IPS-18c (cell line): ENCODE results near the gene AK8.
"Not testable (repeated sequence)": the region's sequence is repeated elsewhere in the genome, so short reads cannot be mapped to it uniquely, and the experiment has no call there.

ENCODE experiments used
- H3K4me3 ChIP-seq: 2 replicates; pipeline ENCODE4 v1.7.0; 2013; ENCODE audit warnings: low read depth, mild to moderate bottlenecking, low read length, moderate library complexity; ENCODE audit not compliant: insufficient read depth
- H3K9me3 ChIP-seq: one replicate; pipeline ENCODE4 v1.6.1; 2013; ENCODE audit warnings: mild to moderate bottlenecking, low read length, moderate library complexity; ENCODE audit not compliant: control insufficient read depth, insufficient read depth

Gene AK8

DNA sequence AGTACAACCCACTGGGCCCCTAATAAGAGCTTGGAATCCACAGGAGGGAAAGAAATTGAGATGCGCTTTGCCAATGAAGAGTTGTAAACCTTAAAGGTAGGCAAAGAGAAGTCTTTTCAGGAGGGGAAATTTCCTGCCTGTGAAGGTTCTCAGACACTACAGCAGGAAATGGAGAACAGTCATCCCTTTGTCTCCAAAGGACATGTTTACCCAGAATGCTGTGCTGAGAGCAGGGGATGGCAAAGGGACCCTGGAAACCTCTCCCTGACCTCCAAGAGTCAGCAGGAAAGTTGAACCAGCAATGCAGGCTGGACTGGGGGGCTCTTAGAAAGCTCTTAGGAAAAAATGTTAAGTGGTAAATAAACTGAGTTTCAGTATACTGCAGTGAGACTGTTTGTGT, 103.2 kb downstream of the AK8 start:
- Histone ChIP-seq H3K9me3 (no peaks in the 10 kb centered on the region), H3K4me3 (no peak overlapping the region)

DNA sequence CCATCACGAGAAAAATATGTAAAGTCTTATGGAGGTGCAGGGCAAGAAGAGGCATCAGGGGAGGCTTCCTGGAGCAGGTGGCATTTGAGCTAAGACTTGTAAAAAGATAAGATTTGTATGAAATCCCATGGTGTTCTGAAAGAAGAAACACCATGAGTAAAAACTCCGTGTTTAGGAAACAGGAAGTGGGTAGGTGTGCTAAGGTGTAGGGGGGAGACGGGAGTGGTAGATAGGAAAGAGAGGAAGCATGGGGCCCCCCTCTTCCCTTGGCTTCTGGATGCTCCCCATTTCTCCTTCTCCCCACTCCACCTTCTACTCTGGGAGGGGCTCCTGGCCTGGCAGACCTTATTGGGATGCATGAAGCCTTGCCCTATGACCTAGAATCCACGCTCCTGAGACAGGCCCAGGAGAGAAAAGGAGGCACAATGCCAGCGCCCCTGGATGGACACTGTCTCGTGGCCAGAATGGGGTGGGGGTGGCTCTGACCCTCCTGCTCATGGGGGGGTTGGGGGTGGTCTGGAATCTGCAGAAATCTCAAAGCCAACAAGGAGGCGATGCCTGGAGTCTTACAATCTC, 104.2 kb downstream of the AK8 start:
- Histone ChIP-seq H3K9me3 (no peaks in the 10 kb centered on the region), H3K4me3 (no peak overlapping the region)

- no peaks in the 10 kb centered on the region for H3K9me3 ChIP-seq
- no peak overlapping the region for H3K4me3 ChIP-seq
These were observed 105.0 kb downstream of the AK8 start for GRCh38 chr9:132773093-132773492.

GRCh38 chr9:132771752-132772151, 106.3 kb downstream of the AK8 start:
- not testable (repeated sequence) for H3K9me3 ChIP-seq, H3K4me3 ChIP-seq

DNA sequence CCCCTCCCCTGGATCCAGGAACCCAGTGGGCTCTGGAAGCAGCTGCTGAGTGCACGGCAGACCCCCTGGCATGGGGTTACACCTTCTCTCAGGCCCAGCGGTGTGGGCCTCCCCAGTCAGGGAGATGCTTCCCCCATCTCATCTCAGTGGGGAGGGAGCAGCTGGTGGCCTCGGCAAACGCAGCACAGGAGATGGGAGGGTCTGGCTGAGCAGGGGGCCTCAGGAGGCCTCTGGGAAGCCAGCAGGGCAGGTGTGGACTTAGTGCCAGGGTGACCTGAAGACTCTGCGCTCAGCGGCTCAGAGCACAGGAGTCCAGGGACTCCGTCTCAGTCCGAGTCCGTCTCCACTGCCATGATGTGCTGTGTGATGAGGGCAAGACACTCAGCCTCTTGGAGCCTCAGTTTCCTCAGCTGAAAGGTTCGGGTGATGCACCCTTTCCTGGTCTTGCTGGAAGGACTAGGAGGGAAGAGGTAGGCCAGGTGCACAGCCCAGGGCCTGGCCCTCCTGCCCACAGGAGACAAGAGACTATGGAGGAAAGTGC, 107.2 kb downstream of the AK8 start:
- Histone ChIP-seq H3K4me3 (peak overlapping the region; percentile 79; the same call in 1 of the 2 replicates), H3K9me3 (no peaks in the 10 kb centered on the region)

DNA sequence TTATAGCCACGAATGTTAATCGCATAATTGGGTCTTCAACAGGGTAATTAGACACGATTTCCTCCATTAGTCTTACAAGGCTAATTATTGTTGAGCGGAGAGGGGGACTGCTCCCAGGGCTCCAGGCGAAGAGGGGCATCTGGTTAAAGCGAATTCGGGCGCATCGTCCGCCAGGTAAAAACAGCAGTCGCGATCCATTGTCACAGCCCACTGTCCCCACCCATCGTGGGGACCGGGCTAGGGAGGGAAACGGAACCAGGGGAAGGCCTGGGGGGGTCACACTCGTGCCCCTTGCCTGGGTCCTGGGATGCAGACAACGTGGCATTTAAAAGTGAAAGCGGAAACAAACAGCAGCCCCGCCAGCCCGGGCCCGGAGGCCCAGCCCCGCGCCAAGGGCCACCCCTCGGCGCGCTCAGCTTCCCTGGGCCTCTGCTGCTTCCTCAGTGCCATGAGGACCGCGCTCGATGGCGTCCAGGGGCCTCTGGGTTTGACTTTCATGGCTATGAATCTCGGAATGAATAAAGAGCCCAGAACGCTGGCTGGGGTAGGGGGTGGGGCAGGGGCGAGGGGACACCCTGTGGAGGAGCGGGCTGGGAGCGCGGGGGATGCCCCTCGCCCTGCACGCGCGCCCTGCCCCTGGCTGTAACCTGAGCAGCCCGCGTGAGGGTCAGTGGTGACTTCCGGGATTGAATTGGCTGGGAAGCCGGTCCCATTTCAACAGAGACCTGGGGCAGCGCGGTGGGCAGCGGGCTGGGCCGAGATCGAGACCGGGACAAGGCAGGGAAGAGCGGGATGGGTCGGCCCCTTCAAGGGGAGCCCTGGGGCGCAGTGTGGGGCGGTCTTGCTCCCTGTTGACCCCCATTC, 107.9 kb downstream of the AK8 start:
- Histone ChIP-seq H3K4me3 (peak overlapping the region; percentile 79), H3K9me3 (no peaks in the 10 kb centered on the region)

GRCh38 chr9:132768932-132769905, 108.9 kb downstream of the AK8 start:
- H3K4me3 ChIP-seq = peak overlapping the region; percentile 79
- no peaks in the 10 kb centered on the region for H3K9me3 ChIP-seq

DNA sequence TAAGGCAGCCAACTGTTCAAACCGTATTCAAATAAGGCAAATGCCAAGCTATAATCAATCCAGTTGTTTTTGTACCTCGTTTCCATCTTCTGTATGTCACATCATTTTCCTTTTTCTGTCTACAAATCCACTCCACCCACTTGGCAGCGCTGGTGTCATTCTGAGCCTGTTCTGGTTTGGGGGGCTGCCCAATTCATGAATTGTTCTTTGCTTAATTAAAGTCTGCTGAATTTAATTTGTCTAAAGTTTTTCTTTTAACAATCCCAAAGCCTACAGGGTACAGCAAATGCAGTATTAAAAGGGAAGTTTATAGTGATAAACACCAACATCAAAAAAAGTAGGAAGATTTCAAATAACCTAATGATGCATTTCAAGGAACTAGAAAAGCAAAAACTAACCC, 114.5 kb downstream of the AK8 start:
- no peaks in the 10 kb centered on the region for H3K9me3 ChIP-seq

DNA sequence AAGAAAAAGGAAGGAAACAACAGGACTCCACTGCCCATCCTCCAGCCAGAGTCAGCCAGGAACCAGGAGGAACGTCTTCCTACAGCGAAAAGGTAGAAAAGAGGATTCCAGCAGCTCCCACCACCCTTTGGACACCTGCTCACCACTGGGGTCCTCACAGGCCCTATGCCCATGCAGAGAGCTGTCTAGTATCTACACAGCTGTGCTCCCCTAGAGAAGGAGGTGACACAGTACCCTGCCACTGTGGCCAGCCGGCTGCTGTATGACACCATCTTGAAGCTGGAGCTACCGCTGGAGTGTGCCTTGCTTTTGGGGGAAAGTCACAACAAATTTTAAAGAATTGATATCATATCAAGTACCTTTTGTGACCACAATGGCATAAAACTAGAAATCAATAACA, 115.2 kb downstream of the AK8 start:
- Histone ChIP-seq H3K4me3 (no peak overlapping the region), H3K9me3 (no peaks in the 10 kb centered on the region)

More for the DNA sequence above, 114.5 kb downstream of the AK8 start:
- no peak overlapping the region for H3K4me3 ChIP-seq

GRCh38 chr9:132761602-132762001, 116.5 kb downstream of the AK8 start:
- no peak overlapping the region for H3K4me3 ChIP-seq

DNA sequence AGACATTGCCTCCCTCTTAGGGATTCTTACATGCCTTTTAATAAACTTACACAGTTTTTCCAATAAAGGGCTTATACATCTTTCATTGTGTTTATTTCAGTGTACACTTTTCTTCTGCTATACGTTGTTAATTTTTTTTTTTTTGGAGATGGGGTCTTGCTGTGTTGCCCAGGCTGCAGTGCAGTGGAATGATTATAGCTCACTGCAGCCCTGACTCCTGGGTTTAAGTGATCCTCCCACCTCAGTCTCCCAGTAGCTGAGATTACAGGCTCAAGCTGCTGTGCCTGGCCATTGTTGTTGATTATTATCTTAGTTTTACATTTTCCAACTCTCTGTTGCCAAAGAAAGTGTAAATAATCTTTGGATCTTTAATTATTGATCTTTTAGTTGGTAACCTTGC, 118.0 kb downstream of the AK8 start:
- Histone ChIP-seq H3K9me3 (no peaks in the 10 kb centered on the region), H3K4me3 (no peak overlapping the region)

More at GRCh38 chr9:132761602-132762001, 116.5 kb downstream of the AK8 start:
- no peaks in the 10 kb centered on the region for H3K9me3 ChIP-seq

GRCh38 chr9:132757016-132757415, 121.1 kb downstream of the AK8 start:
- no peaks in the 10 kb centered on the region for H3K9me3 ChIP-seq
- no peak overlapping the region for H3K4me3 ChIP-seq

GRCh38 chr9:132756214-132756845, 121.8 kb downstream of the AK8 start:
- Histone ChIP-seq H3K9me3 (no peaks in the 10 kb centered on the region), H3K4me3 (no peak overlapping the region)

GRCh38 chr9:132755096-132755495, 123.0 kb downstream of the AK8 start:
- Histone ChIP-seq H3K9me3 (no peaks in the 10 kb centered on the region), H3K4me3 (no peak overlapping the region)

GRCh38 chr9:132754236-132754635, 123.8 kb downstream of the AK8 start:
- no peak overlapping the region for H3K4me3 ChIP-seq
- H3K9me3 ChIP-seq = no peaks in the 10 kb centered on the region

- Histone ChIP-seq H3K4me3 (no peak overlapping the region), H3K9me3 (no peaks in the 10 kb centered on the region)
These were observed 124.5 kb downstream of the AK8 start for GRCh38 chr9:132753593-132753880.
